B cell (primary cell): ENCODE data around the gene RNFT2.

Source experiments
- CTCF ChIP-seq: fragments of 200-600 bp; IDR thresholded peaks from one replicate; pipeline ENCODE4 v1.8.0; 2022; ENCODE audit warnings: antibody characterized with exemption, mild to moderate bottlenecking
- EZH2 ChIP-seq: IDR thresholded peaks from 2 replicates; pipeline ENCODE4 v1.6.1; 2012; ENCODE audit warnings: borderline replicate concordance, low read depth, mild to moderate bottlenecking, moderate library complexity, low read length; ENCODE audit not compliant: insufficient read depth, poor library complexity, severe bottlenecking

- TF ChIP-seq CTCF (no peak), EZH2 (no peak)
Observed at GRCh38 chr12:116874324-116874995, 136.3 kb downstream of the RNFT2 start.
